GM23338 (cell line): Measurements from ENCODE around the gene TNNT1. TPM values are rescaled to one million over a fixed set of nuclear protein-coding genes. Genes with fewer than 3 reads are reported as not detected.

ENCODE experiments used
- ATAC-seq: fragments of 200-7000 bp; cut with Tn5 transposase; 3 replicates; pipeline ENCODE4 v1.9.1; 2020
- DNase-seq: peaks from one replicate; pipeline ENCODE4 v3.0.0-alpha.2; 2015; ENCODE audit warnings: low spot score
- H2AFZ ChIP-seq: fragments of 200-600 bp; sonication (generic); 2 replicates; pipeline ENCODE4 v1.8.0; 2016; ENCODE audit warnings: antibody characterized with exemption, mild to moderate bottlenecking, moderate library complexity
- H3F3A ChIP-seq: fragments of 200-600 bp; sonication (generic); replicated peaks from 2 replicates; pipeline ENCODE4 v1.8.0; 2017; ENCODE audit warnings: antibody characterized with exemption, mixed run types, low read depth
- H3K27ac ChIP-seq: fragments of 200-600 bp; sonication (generic); 2 replicates; pipeline ENCODE4 v1.6.1; 2016; ENCODE audit warnings: low read depth
- H3K27me3 ChIP-seq: fragments of 200-600 bp; sonication (generic); 2 replicates; pipeline ENCODE4 v1.8.0; 2016; ENCODE audit warnings: mild to moderate bottlenecking, mixed run types, moderate library complexity; ENCODE audit not compliant: insufficient read depth
- H3K36me3 ChIP-seq: fragments of 200-600 bp; sonication (generic); 2 replicates; pipeline ENCODE4 v1.8.0; 2016; ENCODE audit warnings: mild to moderate bottlenecking; ENCODE audit not compliant: insufficient read depth
- H3K4me1 ChIP-seq: fragments of 200-600 bp; sonication (generic); 2 replicates; pipeline ENCODE4 v1.8.0; 2016; ENCODE audit warnings: mild to moderate bottlenecking, moderate library complexity; ENCODE audit not compliant: insufficient read depth
- H3K4me2 ChIP-seq: fragments of 200-600 bp; sonication (generic); 2 replicates; pipeline ENCODE4 v1.7.1; 2017; ENCODE audit warnings: mixed run types
- H3K4me3 ChIP-seq: fragments of 200-600 bp; sonication (generic); 2 replicates; pipeline ENCODE4 v1.6.1; 2016; ENCODE audit warnings: mixed run types
- H3K79me2 ChIP-seq: fragments of 200-600 bp; sonication (generic); replicated peaks from 2 replicates; pipeline ENCODE4 v1.8.0; 2017; ENCODE audit warnings: mild to moderate bottlenecking; ENCODE audit not compliant: insufficient read depth
- H3K9me2 ChIP-seq: fragments of 200-600 bp; sonication (generic); 2 replicates; pipeline ENCODE4 v1.8.0; 2017; ENCODE audit not compliant: insufficient read depth
- H4K20me1 ChIP-seq: fragments of 200-600 bp; sonication (generic); replicated peaks from 2 replicates; pipeline ENCODE4 v1.8.0; 2017; ENCODE audit warnings: mild to moderate bottlenecking; ENCODE audit not compliant: insufficient read depth
- H3K27ac Mint-ChIP-seq: 2 replicates; pipeline ENCODE4 v1.8.0; 2020; ENCODE audit warnings: inconsistent platforms, mild to moderate bottlenecking, moderate library complexity, mixed read lengths
- H3K27me3 Mint-ChIP-seq: 3 replicates; pipeline ENCODE4 v1.8.0; 2022; ENCODE audit warnings: low read depth, mild to moderate bottlenecking, moderate library complexity, mixed read lengths, inconsistent platforms; ENCODE audit not compliant: insufficient read depth, poor library complexity
- H3K36me3 Mint-ChIP-seq: 3 replicates; pipeline ENCODE4 v1.8.0; 2021; ENCODE audit warnings: low read depth, mild to moderate bottlenecking, inconsistent platforms, moderate library complexity, mixed read lengths
- H3K4me1 Mint-ChIP-seq: 3 replicates; pipeline ENCODE4 v1.8.0; 2020; ENCODE audit warnings: mild to moderate bottlenecking, inconsistent platforms, mixed read lengths
- H3K4me3 Mint-ChIP-seq: 3 replicates; pipeline ENCODE4 v1.8.0; 2021; ENCODE audit warnings: moderate library complexity, mild to moderate bottlenecking, inconsistent platforms, mixed read lengths
- H3K9me3 Mint-ChIP-seq: 3 replicates; pipeline ENCODE4 v1.8.0; 2020; ENCODE audit warnings: moderate library complexity, mild to moderate bottlenecking, inconsistent platforms, mixed read lengths
- EZH2 ChIP-seq: fragments of 200-600 bp; sonication (generic); IDR thresholded peaks from one replicate; pipeline ENCODE4 v1.8.0; 2017; ENCODE audit warnings: antibody characterized with exemption, mild to moderate bottlenecking, low read depth; ENCODE audit not compliant: unreplicated experiment
- EZH2phosphoT487 ChIP-seq: fragments of 200-600 bp; sonication (generic); IDR thresholded peaks from one replicate; pipeline ENCODE4 v1.8.1; 2018; ENCODE audit warnings: antibody characterized with exemption; ENCODE audit not compliant: unreplicated experiment
- JUNB ChIP-seq: IDR thresholded peaks from one replicate; pipeline ENCODE4 v1.6.1; 2016; ENCODE audit warnings: antibody characterized with exemption; ENCODE audit not compliant: unreplicated experiment
- NANOG ChIP-seq: IDR thresholded peaks from 2 replicates; pipeline ENCODE4 v1.6.1; 2016; ENCODE audit warnings: antibody characterized with exemption, borderline replicate concordance
- ZNF331 ChIP-seq: fragments of 250-450 bp; sonication (Bioruptor Pico); IDR thresholded peaks from 2 replicates; pipeline ENCODE4 v1.5.0; 2020; ENCODE audit warnings: low read depth, mild to moderate bottlenecking, moderate library complexity
- polyA plus RNA-seq: library from polyadenylated mRNA; unstranded; fragments of >200 nt; fragmentation: Nextera tagmentation; extraction: Ambion mirVana; gene quantifications from 2 replicates; pipeline ENCODE4 v1.2.1, GENCODE V29; 2016
- total RNA-seq: library from RNA; depleted of rRNA; stranded (reverse); fragments of >200 nt; shearing (Covaris generic); gene quantifications from 2 replicates; pipeline ENCODE4 v1.2.3, GENCODE V29; 2014
- TF ChIP-seq, protein P1 (sequence below): fragments of 250-450 bp; sonication (Bioruptor Pico); IDR thresholded peaks from 2 replicates; pipeline ENCODE4 v1.5.0; 2020; ENCODE audit warnings: mild to moderate bottlenecking, moderate library complexity
- TF ChIP-seq, protein P2 (sequence below): IDR thresholded peaks from one replicate; pipeline ENCODE4 v1.6.1; 2018; ENCODE audit warnings: antibody characterized with exemption; ENCODE audit not compliant: unreplicated experiment

TNNT1 gene
- total and polyA plus RNA-seq, 2 experiments from 2014 or later = 59.3 to 150 TPM

DNA sequence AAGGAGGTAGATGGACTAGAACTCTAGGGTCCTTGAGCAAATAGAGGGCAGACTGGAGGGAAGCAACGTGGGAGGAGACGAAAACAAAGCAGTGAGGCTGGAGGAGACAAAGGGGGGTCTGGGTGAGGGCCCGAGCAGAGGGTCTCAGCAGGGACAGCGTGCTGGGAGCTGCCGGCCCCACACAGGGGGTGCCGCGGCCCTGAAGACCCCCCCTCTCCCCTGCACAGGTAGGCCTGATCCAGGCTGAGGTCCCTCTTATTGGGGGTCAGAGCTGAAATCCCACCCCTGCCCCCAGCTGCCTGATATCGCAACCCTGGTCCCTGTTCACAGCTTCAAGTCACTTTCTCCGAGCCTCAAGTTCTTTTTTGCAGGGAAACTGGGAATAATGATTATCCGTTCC is 64.6 kb downstream of the TNNT1 start:
- no peak for TF ChIP-seq ZNF331 (CRISPR knock-in tag)
- TF ChIP-seq EZH2 = no peak
- TF ChIP-seq, protein P1, sequence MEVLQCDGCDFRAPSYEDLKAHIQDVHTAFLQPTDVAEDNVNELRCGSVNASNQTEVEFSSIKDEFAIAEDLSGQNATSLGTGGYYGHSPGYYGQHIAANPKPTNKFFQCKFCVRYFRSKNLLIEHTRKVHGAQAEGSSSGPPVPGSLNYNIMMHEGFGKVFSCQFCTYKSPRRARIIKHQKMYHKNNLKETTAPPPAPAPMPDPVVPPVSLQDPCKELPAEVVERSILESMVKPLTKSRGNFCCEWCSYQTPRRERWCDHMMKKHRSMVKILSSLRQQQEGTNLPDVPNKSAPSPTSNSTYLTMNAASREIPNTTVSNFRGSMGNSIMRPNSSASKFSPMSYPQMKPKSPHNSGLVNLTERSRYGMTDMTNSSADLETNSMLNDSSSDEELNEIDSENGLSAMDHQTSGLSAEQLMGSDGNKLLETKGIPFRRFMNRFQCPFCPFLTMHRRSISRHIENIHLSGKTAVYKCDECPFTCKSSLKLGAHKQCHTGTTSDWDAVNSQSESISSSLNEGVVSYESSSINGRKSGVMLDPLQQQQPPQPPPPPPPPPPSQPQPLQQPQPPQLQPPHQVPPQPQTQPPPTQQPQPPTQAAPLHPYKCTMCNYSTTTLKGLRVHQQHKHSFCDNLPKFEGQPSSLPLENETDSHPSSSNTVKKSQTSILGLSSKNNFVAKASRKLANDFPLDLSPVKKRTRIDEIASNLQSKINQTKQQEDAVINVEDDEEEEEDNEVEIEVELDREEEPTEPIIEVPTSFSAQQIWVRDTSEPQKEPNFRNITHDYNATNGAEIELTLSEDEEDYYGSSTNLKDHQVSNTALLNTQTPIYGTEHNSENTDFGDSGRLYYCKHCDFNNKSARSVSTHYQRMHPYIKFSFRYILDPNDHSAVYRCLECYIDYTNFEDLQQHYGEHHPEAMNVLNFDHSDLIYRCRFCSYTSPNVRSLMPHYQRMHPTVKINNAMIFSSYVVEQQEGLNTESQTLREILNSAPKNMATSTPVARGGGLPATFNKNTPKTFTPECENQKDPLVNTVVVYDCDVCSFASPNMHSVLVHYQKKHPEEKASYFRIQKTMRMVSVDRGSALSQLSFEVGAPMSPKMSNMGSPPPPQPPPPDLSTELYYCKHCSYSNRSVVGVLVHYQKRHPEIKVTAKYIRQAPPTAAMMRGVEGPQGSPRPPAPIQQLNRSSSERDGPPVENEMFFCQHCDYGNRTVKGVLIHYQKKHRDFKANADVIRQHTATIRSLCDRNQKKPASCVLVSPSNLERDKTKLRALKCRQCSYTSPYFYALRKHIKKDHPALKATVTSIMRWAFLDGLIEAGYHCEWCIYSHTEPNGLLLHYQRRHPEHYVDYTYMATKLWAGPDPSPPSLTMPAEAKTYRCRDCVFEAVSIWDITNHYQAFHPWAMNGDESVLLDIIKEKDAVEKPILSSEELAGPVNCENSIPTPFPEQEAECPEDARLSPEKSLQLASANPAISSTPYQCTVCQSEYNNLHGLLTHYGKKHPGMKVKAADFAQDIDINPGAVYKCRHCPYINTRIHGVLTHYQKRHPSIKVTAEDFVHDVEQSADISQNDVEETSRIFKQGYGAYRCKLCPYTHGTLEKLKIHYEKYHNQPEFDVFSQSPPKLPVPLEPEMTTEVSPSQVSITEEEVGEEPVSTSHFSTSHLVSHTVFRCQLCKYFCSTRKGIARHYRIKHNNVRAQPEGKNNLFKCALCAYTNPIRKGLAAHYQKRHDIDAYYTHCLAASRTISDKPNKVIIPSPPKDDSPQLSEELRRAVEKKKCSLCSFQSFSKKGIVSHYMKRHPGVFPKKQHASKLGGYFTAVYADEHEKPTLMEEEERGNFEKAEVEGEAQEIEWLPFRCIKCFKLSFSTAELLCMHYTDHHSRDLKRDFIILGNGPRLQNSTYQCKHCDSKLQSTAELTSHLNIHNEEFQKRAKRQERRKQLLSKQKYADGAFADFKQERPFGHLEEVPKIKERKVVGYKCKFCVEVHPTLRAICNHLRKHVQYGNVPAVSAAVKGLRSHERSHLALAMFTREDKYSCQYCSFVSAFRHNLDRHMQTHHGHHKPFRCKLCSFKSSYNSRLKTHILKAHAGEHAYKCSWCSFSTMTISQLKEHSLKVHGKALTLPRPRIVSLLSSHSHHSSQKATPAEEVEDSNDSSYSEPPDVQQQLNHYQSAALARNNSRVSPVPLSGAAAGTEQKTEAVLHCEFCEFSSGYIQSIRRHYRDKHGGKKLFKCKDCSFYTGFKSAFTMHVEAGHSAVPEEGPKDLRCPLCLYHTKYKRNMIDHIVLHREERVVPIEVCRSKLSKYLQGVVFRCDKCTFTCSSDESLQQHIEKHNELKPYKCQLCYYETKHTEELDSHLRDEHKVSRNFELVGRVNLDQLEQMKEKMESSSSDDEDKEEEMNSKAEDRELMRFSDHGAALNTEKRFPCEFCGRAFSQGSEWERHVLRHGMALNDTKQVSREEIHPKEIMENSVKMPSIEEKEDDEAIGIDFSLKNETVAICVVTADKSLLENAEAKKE = no peak
- TF ChIP-seq JUNB = no peak
- TF ChIP-seq EZH2phosphoT487 = no peak
- TF ChIP-seq, protein P2, sequence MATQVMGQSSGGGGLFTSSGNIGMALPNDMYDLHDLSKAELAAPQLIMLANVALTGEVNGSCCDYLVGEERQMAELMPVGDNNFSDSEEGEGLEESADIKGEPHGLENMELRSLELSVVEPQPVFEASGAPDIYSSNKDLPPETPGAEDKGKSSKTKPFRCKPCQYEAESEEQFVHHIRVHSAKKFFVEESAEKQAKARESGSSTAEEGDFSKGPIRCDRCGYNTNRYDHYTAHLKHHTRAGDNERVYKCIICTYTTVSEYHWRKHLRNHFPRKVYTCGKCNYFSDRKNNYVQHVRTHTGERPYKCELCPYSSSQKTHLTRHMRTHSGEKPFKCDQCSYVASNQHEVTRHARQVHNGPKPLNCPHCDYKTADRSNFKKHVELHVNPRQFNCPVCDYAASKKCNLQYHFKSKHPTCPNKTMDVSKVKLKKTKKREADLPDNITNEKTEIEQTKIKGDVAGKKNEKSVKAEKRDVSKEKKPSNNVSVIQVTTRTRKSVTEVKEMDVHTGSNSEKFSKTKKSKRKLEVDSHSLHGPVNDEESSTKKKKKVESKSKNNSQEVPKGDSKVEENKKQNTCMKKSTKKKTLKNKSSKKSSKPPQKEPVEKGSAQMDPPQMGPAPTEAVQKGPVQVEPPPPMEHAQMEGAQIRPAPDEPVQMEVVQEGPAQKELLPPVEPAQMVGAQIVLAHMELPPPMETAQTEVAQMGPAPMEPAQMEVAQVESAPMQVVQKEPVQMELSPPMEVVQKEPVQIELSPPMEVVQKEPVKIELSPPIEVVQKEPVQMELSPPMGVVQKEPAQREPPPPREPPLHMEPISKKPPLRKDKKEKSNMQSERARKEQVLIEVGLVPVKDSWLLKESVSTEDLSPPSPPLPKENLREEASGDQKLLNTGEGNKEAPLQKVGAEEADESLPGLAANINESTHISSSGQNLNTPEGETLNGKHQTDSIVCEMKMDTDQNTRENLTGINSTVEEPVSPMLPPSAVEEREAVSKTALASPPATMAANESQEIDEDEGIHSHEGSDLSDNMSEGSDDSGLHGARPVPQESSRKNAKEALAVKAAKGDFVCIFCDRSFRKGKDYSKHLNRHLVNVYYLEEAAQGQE = no peak
- no peak for TF ChIP-seq NANOG
- DNase-seq = no peak
- Mint-ChIP-seq H3K36me3 (peaks cover 17% of the 10 kb centered on the region), H3K4me1 (peaks cover 52% of the 10 kb centered on the region), H3K9me3 (peaks cover 5% of the 10 kb centered on the region; the same call in 2 of the 3 replicates), H3K27ac (no peak overlapping the region), H3K27me3 (peaks cover 66% of the 10 kb centered on the region), H3K4me3 (no peak overlapping the region; the same call in 2 of the 3 replicates)
- Histone ChIP-seq H3K9me2 (no peaks in the 10 kb centered on the region), H3K4me1 (peaks cover 31% of the 10 kb centered on the region), H2AFZ (no peak overlapping the region), H3K4me2 (no peak overlapping the region), H3F3A (peaks cover 29% of the 10 kb centered on the region), H3K27me3 (peaks cover 27% of the 10 kb centered on the region), H3K36me3 (no peaks in the 10 kb centered on the region), H4K20me1 (peaks cover 17% of the 10 kb centered on the region), H3K27ac (no peak overlapping the region), H3K79me2 (no peaks in the 10 kb centered on the region), H3K4me3 (no peak overlapping the region)
- ATAC-seq = no peak
